Measurements from ENCODE around the gene DAP.

The DAP gene

DNA sequence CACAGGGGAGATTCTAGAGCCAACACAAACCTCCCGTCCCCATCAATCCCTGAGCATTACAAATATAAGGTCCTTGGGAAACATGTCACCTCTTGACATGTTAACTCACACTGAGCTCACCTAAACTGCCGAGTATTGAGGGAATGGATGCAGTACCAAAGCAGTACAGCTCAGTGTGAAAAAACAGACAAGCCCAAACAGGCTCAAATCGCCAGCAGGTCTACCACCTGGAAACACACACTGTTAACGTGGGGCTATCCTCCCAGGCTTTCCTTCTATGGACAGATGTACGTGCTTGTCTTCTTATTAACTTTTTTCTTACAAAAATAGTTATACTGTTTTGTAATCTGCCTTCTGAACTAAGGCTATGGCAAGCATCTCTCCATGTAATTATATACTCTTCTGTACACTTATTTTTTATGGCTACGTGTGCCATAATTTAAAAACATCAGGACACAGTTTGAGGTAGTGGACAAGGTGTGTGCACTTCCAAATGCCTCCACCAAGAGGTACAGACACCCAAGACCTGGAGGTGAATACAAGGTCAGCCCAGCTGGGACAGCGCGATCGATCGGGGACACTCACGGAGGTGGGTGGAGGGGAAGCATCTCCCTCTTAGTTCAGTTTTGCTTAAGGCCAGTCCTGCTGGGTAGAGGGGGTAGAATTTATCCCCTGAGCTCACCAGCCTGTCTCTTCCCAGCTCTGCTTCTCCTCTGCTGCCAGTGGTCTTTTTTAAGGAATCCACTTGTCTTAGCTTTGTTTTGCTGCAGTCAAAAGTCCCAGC is 76.5 kb downstream of the DAP start:
- peaks cover 60 to 99% (median 94%) of the 10 kb centered on the region in 11 experiments for H3K36me3 ChIP-seq
- H4K20me1 ChIP-seq = peaks cover 5 to 85% (median 51%) of the 10 kb centered on the region in 11 experiments; a peak in 16 of 22 replicates
- H3K27ac ChIP-seq = no peak overlapping the region
- TF ChIP-seq Cebpa-rat (IDR thresholded peaks at IDR 0.05) = no peak
- no peak overlapping the region for H3K9ac ChIP-seq
- no peaks in the 10 kb centered on the region for H3K27me3 ChIP-seq
- peak overlapping the region in 1 of 11 experiments; percentile 62; a peak in 1 of 22 replicates for H3K4me2 ChIP-seq
- H3K4me1 ChIP-seq = peaks cover 25 to 40% (median 35%) of the 10 kb centered on the region in 10 experiments
- H3K9me3 ChIP-seq (replicated peaks in 1 of 11) = peaks cover 0 to 35% (median 29%) of the 10 kb centered on the region in 11 experiments; a peak in 18 of 22 replicates
- no peak overlapping the region for H3K4me3 ChIP-seq

GRCh38 chr5:10682801-10683525 is 78.1 kb downstream of the DAP start:
- peak overlapping the region in 9 of 11 experiments; percentile 20 to 72 (median 46); a peak in 14 of 22 replicates for H3K27ac ChIP-seq

DNA sequence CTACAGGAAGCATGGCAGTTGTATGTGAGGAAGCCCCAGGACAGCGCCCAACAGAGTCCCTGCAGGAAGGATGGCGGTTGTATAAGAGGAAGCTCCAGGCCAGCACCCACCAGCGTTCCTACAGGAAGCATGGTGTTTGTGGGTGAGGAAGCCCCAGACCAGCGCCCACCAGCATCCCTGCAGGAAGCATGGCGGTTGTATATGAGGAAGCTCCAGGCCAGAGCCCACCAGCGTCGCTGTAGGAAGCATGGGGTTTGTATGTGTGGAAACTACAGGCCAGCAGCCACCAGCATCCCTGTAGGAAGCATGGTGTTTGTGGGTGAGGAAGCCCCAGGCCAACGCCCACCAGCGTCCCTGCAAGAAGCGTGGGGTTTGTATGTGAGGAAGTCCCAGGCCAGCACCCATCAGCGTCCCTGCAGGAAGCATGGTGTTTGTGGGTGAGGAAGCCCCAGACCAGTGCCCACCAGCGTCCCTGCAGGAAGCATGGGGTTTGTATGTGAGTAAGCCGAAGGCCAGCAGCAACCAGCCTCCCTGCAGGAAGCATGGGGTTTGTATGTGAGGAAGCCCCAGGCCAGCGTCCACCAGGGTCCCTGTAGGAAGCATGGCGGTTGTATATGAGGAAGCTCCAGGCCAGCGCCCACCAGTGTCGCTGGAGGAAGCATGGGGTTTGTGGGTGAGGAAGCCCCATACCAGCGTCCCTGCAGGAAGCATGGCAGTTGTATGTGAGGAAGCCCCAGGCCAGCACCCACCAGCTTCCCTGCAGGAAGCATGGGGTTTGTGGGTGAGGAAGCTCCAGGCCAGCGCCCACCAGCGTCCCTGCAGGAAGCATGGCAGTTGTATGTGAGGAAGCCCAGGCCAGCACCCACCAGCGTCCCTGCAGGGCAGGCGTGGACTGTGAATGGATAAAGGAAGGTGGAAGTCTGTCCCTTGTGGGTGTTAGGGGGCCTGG is 79.0 kb downstream of the DAP start:
- peak overlapping the region in 9 of 11 experiments; percentile 20 to 72 (median 46); a peak in 15 of 22 replicates for H3K27ac ChIP-seq
- no peak for TF ChIP-seq Cebpa-rat (IDR thresholded peaks at IDR 0.05)

More at GRCh38 chr5:10682801-10683525, 78.1 kb downstream of the DAP start:
- H3K36me3 ChIP-seq = peaks cover 67 to 99% (median 94%) of the 10 kb centered on the region in 11 experiments
- H3K4me2 ChIP-seq = peak overlapping the region; percentile 62 to 87 (median 74)
- peaks cover 5 to 83% (median 48%) of the 10 kb centered on the region in 11 experiments; a peak in 16 of 22 replicates for H4K20me1 ChIP-seq
- peak overlapping the region in 2 of 11 experiments; percentile 17 to 39; a peak in 2 of 22 replicates for H3K9ac ChIP-seq
- no peak for TF ChIP-seq Cebpa-rat (IDR thresholded peaks at IDR 0.05)
- H3K27me3 ChIP-seq = no peaks in the 10 kb centered on the region
- no peak overlapping the region for H3K4me3 ChIP-seq
- H3K9me3 ChIP-seq (replicated peaks in 1 of 11) = peaks cover 0 to 21% (median 16%) of the 10 kb centered on the region in 11 experiments; a peak in 17 of 22 replicates
- H3K4me1 ChIP-seq = peaks cover 25 to 40% (median 35%) of the 10 kb centered on the region in 10 experiments

DNA sequence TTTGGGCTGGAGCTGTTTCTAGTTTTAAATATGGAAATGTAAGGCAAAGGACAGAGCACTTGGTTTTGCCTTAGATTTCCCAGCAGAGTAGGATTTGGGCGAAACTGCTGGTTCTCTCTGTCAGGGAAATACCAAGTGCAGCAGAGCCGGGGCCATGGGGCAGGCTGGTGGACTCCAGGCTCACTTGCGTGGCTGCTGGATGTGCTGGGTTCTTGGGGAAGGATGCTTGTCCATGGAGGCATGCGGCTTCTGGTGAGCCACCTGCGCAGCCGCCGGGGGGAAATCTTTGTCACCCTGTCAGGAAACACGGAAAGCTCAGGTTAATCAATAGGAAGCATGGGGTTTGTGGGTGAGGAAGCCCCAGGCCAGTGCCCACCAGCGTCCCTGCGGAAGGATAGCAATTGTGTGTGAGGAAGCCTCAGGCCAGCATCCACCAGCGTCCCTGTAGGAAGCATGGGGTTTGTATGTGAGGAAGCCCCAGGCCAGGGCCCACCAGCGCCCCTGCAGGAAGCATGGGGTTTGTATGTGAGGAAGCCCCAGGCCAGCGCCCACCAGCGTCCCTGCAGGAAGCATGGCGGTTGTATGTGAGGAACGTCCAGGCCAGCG is 80.1 kb downstream of the DAP start:
- H3K27me3 ChIP-seq = no peaks in the 10 kb centered on the region
- H3K4me2 ChIP-seq = peak overlapping the region in 8 of 11 experiments; percentile 68 to 87 (median 78); a peak in 15 of 22 replicates
- peaks cover 25 to 40% (median 35%) of the 10 kb centered on the region in 10 experiments for H3K4me1 ChIP-seq

More for the DNA sequence above, 79.0 kb downstream of the DAP start:
- Histone ChIP-seq H3K9ac (peak overlapping the region in 2 of 11 experiments; percentile 39 to 50; a peak in 3 of 22 replicates), H3K4me2 (peak overlapping the region; percentile 62 to 87 (median 74)), H3K4me3 (peak overlapping the region in 1 of 10 experiments; percentile 24; a peak in 1 of 20 replicates), H3K9me3 (replicated peaks in 1 of 11) (peaks cover 5 to 21% (median 7%) of the 10 kb centered on the region in 11 experiments; a peak in 19 of 22 replicates), H3K36me3 (peaks cover 76 to 99% (median 94%) of the 10 kb centered on the region in 11 experiments), H3K27me3 (no peaks in the 10 kb centered on the region), H3K4me1 (peaks cover 25 to 40% (median 35%) of the 10 kb centered on the region in 10 experiments), H4K20me1 (peaks cover 5 to 83% (median 48%) of the 10 kb centered on the region in 11 experiments; a peak in 16 of 22 replicates)

DNA sequence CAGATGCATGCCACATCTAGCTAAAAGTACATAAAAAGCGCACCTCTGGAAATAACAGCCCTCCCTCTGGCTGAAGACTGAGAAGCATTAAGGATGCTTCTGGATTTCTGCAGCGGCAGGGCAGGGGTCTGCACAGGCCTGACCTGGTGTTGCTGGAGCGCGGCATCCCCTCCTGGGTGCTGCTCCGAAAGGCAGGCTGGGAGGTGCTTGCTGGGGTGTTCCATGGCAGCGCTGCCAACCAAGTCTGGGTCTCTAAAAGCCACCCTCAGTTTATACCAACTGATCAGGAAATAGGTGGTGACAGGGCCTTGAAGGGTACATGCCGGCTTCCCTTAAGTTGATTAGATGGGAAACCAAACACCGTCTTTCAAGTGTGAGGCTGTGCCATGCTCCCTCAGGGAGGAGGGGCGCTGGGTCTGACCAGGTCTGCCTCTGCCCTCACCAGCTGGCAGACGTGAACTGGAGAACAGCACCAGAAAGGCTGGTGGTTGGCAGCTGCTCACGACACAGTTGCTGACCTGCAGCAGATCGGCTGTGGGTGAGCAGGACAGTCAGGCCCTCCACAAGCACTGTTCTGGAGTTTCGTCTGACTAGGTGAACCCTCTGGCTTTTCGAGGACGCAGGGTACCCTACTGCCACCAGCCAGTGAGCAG is 81.6 kb downstream of the DAP start:
- H3K27me3 ChIP-seq = no peaks in the 10 kb centered on the region
- H3K36me3 ChIP-seq = peaks cover 61 to 79% (median 76%) of the 10 kb centered on the region in 11 experiments

More for the DNA sequence above, 80.1 kb downstream of the DAP start:
- TF ChIP-seq Cebpa-rat (IDR thresholded peaks at IDR 0.05) = no peak
- H3K36me3 ChIP-seq = peaks cover 74 to 94% (median 90%) of the 10 kb centered on the region in 11 experiments
- no peak overlapping the region for H3K4me3 ChIP-seq
- H4K20me1 ChIP-seq = peaks cover 5 to 78% (median 47%) of the 10 kb centered on the region in 11 experiments; a peak in 16 of 22 replicates
- H3K27ac ChIP-seq = peak overlapping the region in 4 of 11 experiments; percentile 57 to 72 (median 64); a peak in 6 of 22 replicates
- no peak overlapping the region for H3K9ac ChIP-seq
- H3K9me3 ChIP-seq (replicated peaks in 1 of 11) = peaks cover 0 to 18% (median 7%) of the 10 kb centered on the region in 11 experiments; a peak in 12 of 22 replicates

DNA sequence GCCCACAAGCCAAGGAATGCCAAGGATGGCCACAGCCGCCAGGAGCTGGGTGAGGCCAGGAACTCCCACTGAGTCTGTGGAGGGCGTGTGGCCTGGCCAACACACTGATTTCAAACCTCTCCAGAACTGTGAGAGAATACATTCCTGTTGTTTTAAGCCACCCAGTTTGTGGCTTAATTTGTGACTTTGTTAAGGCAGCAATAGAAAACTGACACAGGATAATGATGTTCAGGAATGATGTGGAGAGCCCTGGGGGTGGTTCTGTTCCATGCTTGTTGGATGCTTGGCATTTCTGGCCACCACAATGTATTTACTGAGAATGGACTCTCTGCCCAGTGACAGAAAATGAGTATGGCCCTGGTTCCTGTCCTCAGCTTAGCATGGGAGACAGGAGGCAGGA is 82.8 kb downstream of the DAP start:
- Histone ChIP-seq H3K4me2 (no peak overlapping the region), H4K20me1 (peaks cover 0 to 71% (median 25%) of the 10 kb centered on the region in 11 experiments; a peak in 16 of 22 replicates), H3K36me3 (peaks cover 55 to 67% (median 65%) of the 10 kb centered on the region in 11 experiments), H3K27ac (no peak overlapping the region), H3K9ac (no peak overlapping the region), H3K4me3 (no peak overlapping the region), H3K9me3 (replicated peaks in 1 of 11) (peaks cover 0 to 18% (median 7%) of the 10 kb centered on the region in 11 experiments; a peak in 11 of 22 replicates), H3K4me1 (peaks cover 18 to 34% (median 25%) of the 10 kb centered on the region in 10 experiments), H3K27me3 (no peaks in the 10 kb centered on the region)
- TF ChIP-seq Cebpa-rat (IDR thresholded peaks at IDR 0.05) = no peak

More for the DNA sequence above, 81.6 kb downstream of the DAP start:
- H3K27ac ChIP-seq = no peak overlapping the region
- H3K9me3 ChIP-seq (replicated peaks in 1 of 11) = peaks cover 0 to 18% (median 7%) of the 10 kb centered on the region in 11 experiments; a peak in 11 of 22 replicates
- H4K20me1 ChIP-seq = peaks cover 5 to 78% (median 35%) of the 10 kb centered on the region in 11 experiments; a peak in 16 of 22 replicates
- peaks cover 25 to 40% (median 33%) of the 10 kb centered on the region in 10 experiments for H3K4me1 ChIP-seq
- no peak overlapping the region for H3K4me3 ChIP-seq
- no peak overlapping the region for H3K9ac ChIP-seq
- no peak for TF ChIP-seq Cebpa-rat (IDR thresholded peaks at IDR 0.05)
- no peak overlapping the region for H3K4me2 ChIP-seq

- Histone ChIP-seq H3K27ac (no peak overlapping the region), H4K20me1 (peaks cover 0 to 63% (median 18%) of the 10 kb centered on the region in 11 experiments; a peak in 14 of 22 replicates), H3K27me3 (no peaks in the 10 kb centered on the region), H3K4me3 (no peak overlapping the region), H3K9me3 (replicated peaks in 1 of 11) (peaks cover 0 to 18% (median 7%) of the 10 kb centered on the region in 11 experiments; a peak in 11 of 22 replicates), H3K4me1 (peaks cover 11 to 27% (median 18%) of the 10 kb centered on the region in 10 experiments), H3K9ac (no peak overlapping the region), H3K36me3 (peaks cover 50 to 60% (median 58%) of the 10 kb centered on the region in 11 experiments), H3K4me2 (no peak overlapping the region)
- TF ChIP-seq Cebpa-rat (IDR thresholded peaks at IDR 0.05) = no peak
These were observed 83.5 kb downstream of the DAP start for GRCh38 chr5:10677533-10677932.

All from BLaER1 treated with 17β-estradiol and CSF1 and Interleukin-3, amounts not matched to agents 10 nM and 100 nM (cell line).